Measurements from ENCODE around the gene FAM210B.

DNA sequence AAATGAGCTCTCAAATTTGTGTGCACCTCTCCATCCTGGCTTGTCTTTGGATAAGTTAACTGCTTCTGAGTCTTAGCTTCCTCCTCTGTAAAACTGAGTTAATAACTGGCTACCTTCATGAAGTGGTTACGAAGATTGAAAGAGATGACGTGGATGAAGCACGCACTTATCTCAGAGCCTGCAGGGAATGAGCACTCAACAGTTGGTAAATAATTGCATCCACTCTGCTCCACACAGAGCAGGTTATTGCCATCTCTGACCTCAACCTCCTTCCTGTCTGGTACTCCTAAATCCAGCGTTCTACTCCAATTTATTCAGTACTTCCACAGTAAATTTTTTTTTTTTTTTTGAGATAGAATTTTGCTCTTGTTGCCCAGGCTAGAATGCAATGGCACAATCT, 26.4 kb downstream of the FAM210B start:
- TF ChIP-seq REST (IDR thresholded peaks at IDR 0.05; ENCODE audit: low read depth, low read length): no peak
- no peak for TF ChIP-seq CTCF (IDR thresholded peaks at IDR 0.05 in 2 of 3, conservative IDR thresholded peaks at IDR 0.05 in 1 of 3; ENCODE audit: control insufficient read depth in 2 of 3, extremely low read depth in 1 of 3, insufficient read depth in 1 of 3, low read depth in 3 of 3, low read length in 3 of 3)
- no peak for TF ChIP-seq ESRRA (IDR thresholded peaks at IDR 0.05; ENCODE audit: low read length)
- TF ChIP-seq ZNF24 (IDR thresholded peaks at IDR 0.05): no peak
- TF ChIP-seq NBN (IDR thresholded peaks at IDR 0.05): no peak
- no peak for TF ChIP-seq ZSCAN29 (IDR thresholded peaks at IDR 0.05)
- no peak for TF ChIP-seq USF1 (IDR thresholded peaks at IDR 0.05; ENCODE audit: borderline replicate concordance, extremely low read length, insufficient read depth, low read depth, low read length)
- no peak for TF ChIP-seq CEBPB (IDR thresholded peaks at IDR 0.05; ENCODE audit: borderline replicate concordance in 1 of 2, low read depth in 2 of 2, low read length in 2 of 2)
